Activated CD4-positive, alpha-beta T cell treated with anti-CD3 and anti-CD28 coated beads, Interleukin-2, amount 50 U/mL, for 16 hours (primary cell): ENCODE data around the gene PACRGL.

Experiments used
- DNase-seq: peaks from one replicate; pipeline ENCODE4 v3.0.0-alpha.2; 2020

The PACRGL gene

DNA sequence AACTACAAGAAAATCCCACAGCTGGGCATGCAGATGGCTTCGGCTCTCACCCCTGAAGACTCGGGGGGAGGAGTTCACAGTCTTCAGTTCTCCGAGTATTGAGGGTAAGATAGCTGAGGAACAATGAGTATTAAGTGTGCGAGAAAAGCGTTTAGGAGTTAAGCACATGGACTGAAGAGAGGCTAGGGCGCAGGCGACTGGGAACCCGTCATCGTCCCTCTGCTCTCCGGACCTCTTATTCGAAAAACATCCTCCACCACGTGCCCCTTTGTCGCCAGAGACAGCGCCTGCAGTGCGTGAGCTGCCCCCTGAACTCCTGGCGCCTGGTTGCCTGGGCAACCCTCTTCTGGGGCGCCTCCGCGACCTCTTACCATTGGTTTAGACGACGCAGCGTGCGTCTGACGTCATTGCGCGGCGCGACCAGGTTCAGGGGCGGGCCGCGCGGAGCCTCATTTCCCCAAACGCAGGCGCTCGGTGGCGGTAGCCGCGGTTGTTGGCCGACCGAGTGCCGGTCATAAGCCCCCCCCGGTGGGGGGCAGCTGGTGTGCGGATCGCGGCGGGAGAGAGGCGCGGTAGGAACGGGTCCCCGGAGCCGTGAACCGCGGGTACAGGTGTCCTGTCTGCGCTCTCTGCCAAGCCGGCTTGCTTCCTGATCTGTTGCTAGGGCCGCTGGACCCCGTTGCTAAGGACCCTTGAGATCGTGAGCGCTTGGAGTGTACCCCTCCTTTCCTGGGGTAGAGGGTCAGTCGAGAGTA, at the start of gene PACRGL:
TSS of gene PACRGL (plus strand) at position 452 of the 755 bp plus-strand sequence. CDS start 4,024 bp downstream, outside the sequence.
- peak; percentile 94 for DNase-seq

GRCh38 chr4:20652226-20652885, 47.9 kb upstream of the PACRGL start:
- DNase-seq: no peak

- no peak for DNase-seq
These were observed 41.8 kb upstream of the PACRGL start for GRCh38 chr4:20658456-20658855.

GRCh38 chr4:20662851-20663250, 37.4 kb upstream of the PACRGL start:
- no peak for DNase-seq

- DNase-seq: no peak
These were observed 34.0 kb upstream of the PACRGL start for GRCh38 chr4:20666012-20666860.

DNA sequence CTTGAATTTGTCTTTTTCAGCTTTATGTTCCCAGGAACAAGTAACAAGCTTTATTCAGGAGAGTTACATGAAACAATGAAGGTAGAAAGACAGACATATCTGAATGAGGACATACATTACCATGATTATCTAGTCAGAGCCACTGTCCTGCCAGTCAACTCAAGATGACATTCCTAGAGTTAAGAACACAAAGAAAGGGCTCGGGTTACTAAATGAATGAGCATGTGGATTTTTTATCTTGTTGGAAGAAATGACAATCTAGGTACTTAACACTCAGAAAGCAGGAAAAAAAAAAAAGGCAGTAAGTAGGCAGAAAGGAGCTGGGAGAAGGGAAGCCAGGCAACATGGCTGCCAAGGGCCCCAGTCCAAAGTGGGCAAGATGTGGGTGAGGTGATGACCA, 28.0 kb upstream of the PACRGL start:
- no peak for DNase-seq

DNA sequence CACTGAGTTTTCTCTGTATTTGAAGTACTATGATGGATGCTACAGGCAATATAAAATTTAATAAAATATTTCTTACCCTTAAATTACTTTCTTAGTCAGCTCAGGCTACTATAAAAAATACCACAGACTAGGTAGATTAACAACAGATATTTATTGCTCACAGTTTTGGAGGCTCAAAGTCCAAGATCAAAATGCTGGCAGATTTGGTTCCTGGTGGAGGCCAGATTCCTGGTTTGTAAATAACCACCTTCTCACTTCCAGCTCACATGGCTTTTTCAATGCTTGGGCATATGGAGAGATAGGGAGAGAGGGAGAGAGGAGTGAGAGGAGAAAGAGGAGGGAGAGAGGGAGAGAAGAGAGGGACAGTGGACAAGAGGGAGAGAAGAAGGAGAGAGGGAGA, 24.5 kb upstream of the PACRGL start:
- no peak for DNase-seq

DNA sequence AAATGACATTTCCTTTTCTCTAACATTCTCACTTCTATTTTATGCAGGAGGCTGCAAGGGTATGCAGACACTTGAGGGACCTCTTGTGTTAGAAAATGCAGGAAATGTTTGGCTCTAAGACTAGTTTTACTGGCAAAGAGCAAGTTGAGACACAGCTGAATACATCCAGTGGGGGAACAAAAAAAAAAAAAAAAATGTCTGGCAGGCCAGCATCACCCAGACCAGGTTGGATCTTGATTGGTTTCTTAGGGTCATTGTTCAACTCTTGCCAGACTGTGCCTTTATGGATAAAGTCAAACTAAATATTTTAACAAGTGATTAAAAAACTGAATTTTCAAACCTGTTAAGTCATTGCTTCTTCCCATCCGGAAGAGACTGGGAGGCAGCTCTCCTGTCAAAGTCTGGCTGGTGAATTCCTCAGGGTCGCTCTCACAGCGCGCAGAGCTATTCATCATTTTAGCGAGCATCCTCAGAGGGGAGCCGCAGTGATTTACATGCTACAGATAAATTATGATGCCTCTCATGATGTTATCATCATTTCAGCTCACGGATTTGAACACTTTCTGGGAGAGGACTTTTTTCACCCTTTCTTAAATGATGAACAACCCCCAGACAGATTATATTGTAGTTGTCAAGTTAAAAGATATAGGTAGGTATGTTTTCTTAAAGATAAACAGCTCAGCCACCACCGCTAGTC, 23.6 kb upstream of the PACRGL start:
- no peak for DNase-seq

- no peak for DNase-seq
These were observed 21.9 kb upstream of the PACRGL start for GRCh38 chr4:20678400-20678799.

GRCh38 chr4:20679951-20680350, 20.3 kb upstream of the PACRGL start:
- no peak for DNase-seq

DNA sequence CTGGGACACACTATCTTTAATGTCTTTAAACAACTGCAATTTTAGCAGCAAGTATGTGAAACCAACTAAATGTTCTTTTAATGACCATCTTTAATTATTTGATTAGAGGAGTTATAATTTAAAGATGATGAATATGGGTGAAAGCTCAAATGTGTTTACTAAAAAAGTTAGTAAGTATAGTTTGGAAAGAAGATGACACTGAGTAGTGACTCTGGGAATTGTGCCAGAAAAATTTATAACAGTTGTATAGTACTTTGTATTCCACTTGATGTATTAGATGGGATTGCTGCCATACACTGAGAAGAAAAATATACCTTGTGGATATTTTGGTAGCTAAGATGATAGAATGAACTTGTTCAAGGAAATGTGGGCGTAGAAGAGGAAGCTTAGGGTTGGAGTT, 19.5 kb upstream of the PACRGL start:
- no peak for DNase-seq

DNA sequence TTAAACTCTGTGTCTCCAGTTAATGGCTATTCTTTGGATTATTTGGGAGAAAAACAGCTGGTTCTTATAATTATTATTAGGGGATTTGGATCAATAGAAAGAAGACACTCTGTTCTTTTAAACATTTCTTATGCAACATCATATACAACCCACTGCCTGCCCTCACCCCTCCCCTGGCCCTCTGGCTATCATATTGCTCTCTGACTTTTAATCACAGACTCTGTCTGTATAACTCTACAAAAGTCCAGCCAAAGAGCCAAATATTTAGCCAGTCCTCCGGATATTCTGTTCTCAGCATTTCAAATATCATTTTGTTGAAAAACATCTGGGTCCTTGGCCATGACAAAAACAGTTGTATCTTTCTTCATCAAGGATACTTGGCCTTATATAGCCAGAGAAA, 19.0 kb upstream of the PACRGL start:
- DNase-seq: no peak

DNA sequence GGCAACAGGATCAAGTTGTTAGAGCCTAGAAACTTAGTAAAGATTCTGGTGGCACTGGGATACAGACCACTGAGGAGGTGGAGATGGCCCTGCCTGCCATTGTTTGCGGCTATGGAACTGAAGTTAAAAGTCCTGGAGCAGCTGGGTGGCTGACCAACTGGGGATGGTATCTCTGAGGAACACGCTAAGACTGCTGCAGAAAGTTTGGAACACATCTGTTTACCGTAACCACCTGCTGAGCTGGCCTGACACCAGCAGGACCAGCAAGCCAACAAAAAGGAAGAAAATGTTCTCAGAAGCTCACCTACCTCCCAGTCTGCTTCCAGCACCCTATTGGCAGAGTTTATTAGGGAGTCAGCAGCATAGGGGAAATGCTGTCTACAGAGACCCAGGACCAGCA, 17.4 kb upstream of the PACRGL start:
- no peak for DNase-seq

DNA sequence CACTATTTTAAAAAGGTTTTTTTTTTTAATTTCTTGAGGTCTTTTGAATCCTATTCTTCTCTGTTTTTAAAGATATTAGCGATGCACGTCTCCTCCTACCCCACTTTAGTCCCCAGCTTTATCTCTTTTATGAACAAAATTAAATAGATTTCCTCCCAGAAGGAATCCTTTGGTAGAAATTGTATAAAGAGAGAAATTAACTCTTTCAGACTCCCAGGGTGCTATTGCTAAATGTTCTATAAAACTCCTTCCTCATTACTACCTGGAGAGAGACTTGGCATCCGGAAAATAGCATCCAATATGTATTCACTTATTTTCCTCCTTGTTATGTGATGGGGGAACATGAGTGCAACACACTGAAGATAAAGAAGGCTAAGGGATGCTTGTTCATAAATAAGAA, 16.5 kb upstream of the PACRGL start:
- DNase-seq: no peak

DNA sequence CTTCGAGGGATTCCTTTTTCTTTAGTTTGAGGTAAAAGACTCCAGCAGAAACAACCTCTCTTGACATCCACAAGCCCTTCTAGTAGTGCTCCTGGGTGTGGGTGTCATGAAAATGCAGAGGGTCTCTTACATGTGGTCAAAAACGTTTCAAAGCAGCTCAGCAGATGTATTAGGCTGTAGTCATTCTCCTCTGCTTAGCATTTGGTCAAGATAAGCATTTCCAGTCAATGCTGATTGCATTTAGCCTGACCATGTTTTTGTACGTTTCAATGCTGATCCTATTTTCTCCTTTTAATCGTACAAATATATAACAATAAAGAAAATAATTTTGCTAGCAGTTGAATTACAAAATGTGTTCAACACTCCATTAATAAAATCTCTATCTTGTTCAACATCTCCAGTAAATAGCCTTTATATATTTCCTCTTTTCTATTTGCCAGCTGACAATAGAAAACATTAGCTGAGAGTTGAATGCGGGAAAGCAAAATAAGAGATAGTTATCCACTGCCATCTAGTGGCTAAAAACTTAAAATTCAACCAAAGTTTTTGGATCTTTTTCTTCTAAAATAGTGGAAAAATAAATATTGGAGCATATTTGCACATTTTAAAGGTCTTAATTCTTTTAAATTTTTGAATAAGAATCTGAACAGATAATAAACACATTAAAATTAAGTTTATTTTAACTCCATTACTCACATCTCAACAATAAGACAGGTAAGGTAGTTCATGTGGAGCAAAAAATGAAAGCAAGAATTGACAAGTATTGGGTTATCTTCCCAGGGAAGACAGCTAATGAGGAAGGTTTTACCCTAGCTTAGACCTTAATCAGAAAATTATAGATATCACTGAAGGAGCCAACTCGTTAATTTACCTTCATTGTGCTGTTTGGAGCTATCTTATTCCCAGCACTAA, 15.2 kb upstream of the PACRGL start:
- peak; percentile 8 for DNase-seq

- DNase-seq: no peak
These were observed 12.4 kb upstream of the PACRGL start for GRCh38 chr4:20687864-20688263.

DNA sequence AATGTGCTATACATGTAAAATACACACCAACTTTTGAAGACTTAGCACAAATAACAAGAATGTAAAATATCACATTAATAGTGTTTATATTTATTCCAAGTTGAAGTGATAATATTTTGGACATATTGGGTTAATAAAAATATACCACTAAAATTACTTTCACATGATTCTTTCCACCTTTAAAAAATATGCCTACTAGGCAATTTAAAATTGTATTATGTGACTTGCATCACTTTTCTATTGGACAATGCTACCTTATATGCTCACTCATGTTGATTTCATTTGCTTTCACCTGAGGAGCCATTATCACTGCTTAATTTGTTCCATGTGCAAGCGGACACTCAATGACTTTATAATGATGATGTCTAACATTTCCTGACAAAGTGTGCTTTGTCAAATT, 3.4 kb upstream of the PACRGL start:
- no peak for DNase-seq

DNA sequence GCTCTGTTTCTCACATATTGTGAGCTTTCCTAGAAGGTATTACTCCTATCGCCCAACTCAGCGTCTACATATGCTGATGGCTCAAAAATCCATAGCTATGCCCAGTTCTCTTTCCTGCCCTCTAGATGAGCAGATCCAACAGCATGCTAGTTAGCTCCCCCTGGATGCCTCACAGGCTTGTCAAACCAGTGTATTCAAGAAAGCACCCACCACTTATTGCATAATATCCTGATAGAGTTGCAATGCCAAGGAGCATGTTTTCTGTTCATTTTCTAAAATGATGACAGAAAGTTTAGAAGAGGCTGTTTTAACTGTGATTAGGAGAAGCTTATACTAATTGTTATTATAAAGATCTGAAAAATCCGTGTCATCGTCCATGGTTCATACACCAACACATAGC, 1.9 kb upstream of the PACRGL start:
- DNase-seq: no peak

GRCh38 chr4:20698820-20699219, 1.4 kb upstream of the PACRGL start:
- no peak for DNase-seq

- no peak for DNase-seq
These were observed 11.1 kb downstream of the PACRGL start for GRCh38 chr4:20711335-20711734.

DNA sequence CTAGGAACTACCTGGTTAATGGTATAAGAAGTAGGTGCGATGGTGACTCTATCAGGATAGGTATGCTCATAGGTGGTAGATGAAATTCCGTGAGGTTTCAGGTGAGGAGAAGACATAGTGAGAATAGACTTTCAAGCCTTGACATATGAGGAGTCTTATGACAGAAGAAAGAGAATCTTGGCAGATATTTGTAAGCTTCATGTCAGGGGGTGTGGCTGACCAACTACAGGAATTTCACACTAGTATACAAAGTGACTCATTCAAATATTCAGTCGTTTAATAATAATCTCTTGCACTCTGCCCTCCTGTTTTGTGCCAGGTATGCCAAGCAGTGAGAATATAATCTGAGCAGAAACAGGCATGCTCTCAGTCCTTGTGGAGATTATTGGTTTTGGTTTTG, 22.8 kb downstream of the PACRGL start:
- DNase-seq: no peak

DNA sequence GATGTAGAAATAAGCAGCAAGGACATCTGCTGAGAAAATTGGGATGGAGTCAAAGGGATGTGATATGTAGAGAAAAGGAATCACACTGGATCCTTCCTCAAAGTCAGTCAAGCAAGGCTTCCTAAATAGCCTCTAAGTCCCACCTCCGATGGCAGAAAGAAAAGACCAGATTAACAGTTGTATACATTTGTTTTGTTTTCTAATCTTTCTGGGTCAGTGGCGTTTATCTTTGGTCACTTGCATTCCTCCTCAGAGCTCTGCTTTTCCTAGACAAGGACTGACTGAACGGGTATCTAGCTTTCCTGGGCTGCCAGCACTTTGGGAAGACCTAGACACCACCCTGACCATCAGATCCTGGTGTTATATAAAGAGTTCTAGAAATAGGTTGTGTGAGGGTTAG, 23.2 kb downstream of the PACRGL start:
- no peak for DNase-seq
